GM18873 (cell line): ENCODE results near the gene IL17REL.
A peak's percentile ranks its signal among the peaks of the same experiment; 100 is the strongest.

Experiments used
- ATAC-seq: cut with Tn5 transposase; IDR thresholded peaks from one replicate; pipeline ENCODE4 v1.9.1; 2021; ENCODE audit warnings: mild to moderate bottlenecking, moderate library complexity, moderate number of reproducible peaks; ENCODE audit not compliant: unreplicated experiment, low FRiP score

Gene IL17REL

GRCh38 chr22:49970528-49971231 lies 41.9 kb downstream of the IL17REL start:
- ATAC-seq: peak; percentile 35

DNA sequence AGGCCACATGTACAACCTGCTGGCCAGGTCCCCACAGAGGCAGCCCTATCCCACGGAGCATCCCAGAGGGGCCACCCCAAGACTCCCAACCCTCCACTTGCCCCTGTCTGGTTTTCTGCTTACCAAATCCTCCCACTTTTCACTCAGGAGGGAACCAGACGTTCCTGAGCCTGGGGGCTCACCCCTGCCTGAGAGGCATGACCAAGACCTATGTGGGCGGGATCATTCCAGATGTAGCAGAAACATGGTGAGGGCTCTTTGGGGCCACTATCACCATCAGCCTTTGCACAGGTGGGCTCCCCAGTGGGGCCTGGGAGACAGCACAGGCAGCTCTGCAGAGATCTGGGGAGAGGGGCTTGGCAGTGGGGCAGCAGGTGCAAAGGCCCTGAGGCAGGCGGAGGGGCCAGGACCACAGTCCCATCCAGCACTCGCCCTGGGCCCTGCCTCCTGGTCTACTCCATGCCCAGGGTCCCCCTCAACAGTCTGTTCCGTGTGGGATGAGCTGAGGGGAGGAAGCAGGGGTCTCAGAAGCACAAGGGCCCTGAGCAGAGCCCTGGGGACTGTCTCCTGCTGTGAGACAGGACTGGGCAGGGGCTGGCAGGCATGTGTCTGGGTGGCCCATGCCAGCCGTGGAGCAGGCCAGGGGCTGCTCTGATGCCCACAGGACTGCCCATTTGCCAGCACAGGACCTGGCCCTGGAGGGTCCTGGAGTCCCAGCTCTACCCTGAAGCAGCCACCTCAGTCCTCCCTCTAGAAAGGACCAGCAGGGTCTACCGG lies 42.6 kb downstream of the IL17REL start:
- no peak for ATAC-seq

DNA sequence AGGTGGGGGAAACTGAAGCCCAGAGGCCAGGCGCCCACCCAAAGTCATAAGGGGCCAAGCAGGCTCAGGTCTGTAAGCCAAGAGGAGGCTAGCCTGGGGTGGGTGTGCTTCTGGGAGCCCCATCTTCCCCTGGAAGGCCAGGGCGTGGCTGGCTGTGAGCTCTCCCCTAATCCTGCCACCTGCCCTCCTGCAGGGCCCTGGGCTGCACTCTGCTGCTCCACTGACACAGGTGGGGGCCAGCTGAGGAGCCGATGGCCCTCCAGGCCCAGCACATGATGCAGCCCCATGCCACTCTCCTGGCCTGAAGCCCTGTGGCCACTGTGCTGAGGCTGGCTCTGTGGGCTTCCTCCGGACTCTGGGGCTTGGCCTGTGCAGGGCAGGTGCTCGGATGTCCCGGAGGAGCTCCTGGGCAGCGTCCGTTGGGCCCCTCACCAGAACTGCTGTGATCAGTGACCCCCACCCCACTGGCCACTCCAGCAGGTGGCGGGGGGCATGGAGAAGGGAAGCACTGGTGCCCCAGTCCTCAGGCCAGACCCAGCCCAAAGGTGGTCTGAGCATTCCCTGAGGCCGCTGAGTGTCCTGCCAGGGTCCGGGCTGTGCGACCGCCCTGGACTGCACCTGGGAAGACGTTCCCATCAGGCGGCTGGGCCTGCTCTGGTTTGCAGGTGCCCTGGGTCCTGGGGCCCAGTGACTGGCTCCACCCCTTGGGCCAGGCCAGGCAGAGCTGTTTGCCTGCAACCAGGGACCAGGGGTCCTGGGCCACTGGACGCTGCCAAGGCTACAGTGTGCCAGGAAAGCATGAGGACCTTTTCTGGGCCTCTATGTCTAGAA lies 43.5 kb downstream of the IL17REL start:
- ATAC-seq: no peak

DNA sequence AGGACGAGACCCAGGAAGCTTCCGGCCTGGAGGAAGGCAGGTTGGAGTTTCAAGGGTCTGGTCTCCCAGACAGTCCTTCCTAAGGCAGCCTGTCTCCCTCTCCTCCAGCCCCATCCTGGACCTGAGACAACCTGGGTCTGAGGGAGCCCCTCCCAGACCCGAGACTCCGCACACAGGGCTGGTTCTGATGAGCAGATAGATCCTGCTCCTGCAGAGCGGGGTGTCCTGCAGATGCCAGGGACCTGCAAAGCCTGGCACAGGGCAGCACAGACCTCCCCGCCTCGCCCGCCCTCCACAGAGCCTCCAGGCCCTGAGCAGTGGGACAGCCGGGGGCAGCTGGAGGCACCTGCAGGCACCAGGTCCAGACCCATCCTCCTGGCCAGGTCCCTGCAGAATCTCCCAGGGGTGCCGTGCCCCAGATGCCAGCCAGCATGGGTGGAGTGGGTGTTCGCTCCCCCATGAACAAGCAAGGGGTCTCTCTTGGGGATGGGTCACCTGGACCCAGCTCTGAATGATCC lies 44.2 kb downstream of the IL17REL start:
- ATAC-seq: no peak

GRCh38 chr22:49967706-49968208 lies 44.8 kb downstream of the IL17REL start:
- ATAC-seq: no peak

DNA sequence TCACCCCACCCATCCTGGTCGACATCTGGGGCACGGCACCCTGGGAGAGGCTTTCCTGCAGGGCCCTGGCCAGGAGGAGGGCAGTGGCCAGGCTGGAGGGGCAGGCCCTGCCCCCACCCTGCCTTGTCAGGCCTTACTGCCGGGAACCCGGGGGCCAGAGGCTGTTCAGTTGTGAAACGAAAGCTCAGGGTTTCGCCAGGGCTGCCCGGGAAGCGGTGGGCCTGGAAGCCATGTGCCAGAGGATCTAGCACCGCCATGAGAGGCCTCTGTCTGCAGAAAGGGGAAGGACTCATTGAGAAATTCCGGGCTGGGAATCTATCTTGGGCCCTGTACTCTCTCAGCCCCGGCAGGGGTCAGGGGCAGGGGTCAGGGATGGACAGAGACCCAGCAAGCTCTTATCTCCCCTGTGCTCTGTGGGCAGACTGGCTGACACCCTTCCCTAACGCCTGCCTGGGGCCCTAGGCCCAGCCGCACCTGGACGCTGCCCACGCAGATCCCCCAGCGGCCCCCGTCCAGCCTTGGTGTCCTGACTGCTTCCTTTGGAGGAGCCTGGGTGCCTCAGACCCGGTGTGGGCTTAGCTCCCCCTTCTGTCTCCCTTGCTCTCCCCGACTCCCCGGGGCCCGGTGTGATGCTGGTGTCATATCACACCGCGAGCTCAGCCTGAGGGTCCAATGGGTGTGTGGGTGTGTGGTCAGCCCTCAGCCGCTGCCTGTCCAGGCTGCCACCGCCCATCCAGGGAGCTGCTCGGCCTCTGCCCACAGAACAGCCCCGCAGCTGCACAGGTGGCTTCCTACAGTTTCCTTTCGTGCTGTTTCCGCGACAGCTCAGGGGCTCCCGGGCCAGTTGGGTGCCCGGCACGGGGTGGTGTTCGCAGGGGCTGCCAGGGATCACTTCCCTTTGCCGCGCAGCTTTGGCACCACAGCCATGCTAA lies 45.5 kb downstream of the IL17REL start:
- no peak for ATAC-seq

- ATAC-seq: no peak
Measured at GRCh38 chr22:49966041-49966773, 46.4 kb downstream of the IL17REL start.

- ATAC-seq: no peak
Measured at GRCh38 chr22:49965091-49966040, 47.2 kb downstream of the IL17REL start.

DNA sequence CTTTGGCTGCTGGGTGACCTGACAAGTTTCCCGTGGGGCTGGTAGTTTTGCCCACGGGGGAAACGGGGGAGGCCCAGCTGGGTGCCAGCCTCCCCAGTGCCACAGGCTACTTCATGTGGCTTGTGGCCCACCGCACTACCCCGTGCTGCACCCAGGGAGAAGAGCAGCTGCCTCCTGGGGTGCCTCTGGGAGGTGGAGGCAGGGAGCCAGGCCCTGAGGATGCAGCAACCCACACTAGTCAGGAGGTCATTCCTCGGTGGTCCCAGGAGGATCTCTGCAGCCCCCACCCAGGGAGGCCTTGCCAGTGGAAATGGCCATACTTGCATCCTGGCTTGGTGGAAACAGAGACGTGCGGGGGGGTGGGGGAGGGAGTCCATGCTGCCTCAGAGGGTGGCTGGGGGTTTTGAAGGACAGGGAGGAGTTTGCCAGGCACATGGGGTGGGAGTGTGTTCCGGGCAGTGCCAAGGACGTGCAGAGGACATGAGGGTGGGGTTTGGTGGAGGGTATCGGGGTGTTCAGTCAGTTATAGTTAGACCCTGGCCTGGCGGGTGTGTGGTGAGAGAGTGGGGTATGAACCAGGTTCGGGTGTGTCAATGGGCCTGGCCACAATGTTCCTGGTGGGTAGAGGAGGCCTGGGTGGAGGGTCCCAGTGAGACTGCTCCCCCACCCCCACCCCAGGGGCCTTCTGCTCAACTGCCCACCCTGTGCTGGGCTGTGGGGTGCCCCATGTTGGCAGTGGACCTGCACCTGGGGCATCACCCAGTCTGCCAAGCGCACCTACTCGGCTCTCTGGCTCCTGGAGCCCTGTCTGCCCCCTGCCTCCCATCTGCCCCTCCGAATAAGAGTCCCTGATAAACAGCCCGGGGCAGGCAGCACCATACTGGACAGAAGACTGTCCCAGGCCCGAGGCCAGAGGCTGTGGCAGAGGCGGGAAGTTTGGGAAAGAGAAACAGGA lies 48.2 kb downstream of the IL17REL start:
- no peak for ATAC-seq

GRCh38 chr22:49963647-49964026 lies 48.9 kb downstream of the IL17REL start:
- ATAC-seq: no peak

- no peak for ATAC-seq
Measured at GRCh38 chr22:49962751-49963646, 49.6 kb downstream of the IL17REL start.

GRCh38 chr22:49962012-49962750 lies 50.4 kb downstream of the IL17REL start:
- ATAC-seq: no peak

DNA sequence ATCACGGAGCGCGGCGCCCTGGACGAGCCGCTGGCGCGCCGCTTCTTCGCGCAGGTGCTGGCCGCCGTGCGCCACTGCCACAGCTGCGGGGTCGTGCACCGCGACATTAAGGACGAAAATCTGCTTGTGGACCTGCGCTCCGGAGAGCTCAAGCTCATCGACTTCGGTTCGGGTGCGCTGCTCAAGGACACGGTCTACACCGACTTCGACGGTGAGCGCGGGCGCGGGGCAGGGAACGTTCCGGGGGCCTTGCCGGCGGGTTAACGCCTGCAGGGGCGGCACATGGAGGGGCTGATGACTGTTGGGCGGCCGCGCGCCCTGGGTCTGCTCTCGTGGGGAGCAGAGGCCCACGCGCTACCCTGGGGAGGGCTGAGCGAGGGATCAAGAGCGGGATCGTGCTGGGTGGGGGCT lies 51.0 kb downstream of the IL17REL start:
- no peak for ATAC-seq

- ATAC-seq: no peak
Measured at GRCh38 chr22:49961005-49961600, 51.5 kb downstream of the IL17REL start.
